GM18873 (cell line): ENCODE data around the gene RNF26.

Experiments used
- ATAC-seq: cut with Tn5 transposase; IDR thresholded peaks from one replicate; pipeline ENCODE4 v1.9.1; 2021; ENCODE audit warnings: mild to moderate bottlenecking, moderate library complexity, moderate number of reproducible peaks; ENCODE audit not compliant: unreplicated experiment, low FRiP score

The RNF26 gene

DNA sequence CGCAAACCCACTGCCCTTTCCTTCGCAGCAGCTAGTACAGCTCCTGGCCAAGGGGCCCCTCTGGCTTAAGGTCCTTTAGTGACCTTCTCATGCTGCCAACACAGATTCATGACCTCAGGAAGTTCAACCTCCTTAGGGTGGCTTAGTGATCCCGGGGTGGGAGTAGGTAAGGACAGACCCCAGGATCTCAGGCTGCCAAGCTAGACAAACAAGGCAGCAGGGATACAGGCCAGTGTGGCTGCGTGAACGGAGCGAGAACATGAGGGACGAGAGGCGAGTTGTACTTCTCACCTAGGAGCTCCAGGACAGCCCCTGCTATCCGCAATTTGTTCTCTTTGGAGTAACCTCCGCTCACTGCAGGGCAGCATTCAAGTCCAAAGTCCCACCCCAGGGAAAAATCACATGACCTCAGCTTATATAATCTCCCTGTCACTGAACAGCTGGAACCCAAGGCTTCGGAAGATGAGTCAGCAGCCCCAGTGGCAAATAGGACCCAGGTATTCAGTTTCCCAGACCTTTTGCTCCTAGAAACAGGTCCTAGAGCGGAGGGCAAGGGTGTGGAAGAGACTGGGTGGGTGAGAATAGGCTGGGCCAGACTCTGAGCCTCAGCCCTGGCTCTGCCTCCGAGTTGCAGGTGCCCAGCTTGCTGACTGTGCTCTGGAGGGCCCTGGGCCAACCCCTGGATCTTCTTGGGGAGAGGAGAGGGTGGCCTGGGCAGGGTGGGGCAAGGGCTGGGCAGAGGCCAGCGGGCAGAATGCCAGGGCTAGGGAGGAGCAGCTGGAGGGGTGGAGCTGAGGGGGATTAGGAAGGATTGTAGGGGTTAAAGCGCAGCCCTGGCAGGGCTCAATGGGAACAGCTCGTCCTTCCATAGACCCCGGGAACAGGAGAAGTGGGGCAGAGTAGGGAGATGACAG is 34.1 kb downstream of the RNF26 start:
- ATAC-seq = no peak

DNA sequence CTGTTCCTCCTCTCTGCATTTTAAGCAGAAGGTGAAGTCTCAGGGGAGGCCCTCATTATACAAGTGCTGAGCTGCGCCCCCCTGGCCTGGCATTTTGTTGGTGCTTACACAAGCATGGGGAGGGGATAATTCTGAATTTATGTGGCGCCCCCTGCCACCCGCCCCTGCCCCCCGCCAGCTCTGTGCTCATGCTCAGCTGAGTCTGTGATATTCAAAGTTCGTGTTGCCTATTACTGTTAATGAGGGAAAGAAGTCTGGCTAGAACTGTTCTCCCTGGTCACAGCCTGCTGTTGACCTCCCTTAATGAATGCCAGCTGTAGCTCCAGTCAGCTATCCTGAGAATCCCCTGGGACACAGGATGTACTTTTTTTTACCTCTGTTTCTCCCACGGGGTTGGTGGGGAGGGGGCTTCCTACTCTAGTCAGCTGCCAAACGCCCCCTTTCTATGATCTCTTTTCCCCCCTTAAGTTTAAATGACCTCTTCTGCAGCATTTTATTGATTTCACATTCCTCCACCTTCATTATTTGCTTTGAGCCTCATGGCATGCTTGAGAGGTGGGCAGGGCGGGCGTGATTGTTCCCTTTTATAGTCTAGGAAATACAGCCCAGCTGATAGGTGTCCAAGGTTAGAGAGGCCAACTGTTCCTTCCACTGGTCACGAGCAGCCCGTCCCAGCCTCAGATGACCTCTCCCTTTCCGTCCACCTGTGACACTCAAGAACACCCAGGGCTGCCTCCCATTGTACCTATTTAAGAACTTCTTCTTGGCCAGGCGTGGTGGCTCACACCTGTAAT is 35.0 kb downstream of the RNF26 start:
- no peak for ATAC-seq

DNA sequence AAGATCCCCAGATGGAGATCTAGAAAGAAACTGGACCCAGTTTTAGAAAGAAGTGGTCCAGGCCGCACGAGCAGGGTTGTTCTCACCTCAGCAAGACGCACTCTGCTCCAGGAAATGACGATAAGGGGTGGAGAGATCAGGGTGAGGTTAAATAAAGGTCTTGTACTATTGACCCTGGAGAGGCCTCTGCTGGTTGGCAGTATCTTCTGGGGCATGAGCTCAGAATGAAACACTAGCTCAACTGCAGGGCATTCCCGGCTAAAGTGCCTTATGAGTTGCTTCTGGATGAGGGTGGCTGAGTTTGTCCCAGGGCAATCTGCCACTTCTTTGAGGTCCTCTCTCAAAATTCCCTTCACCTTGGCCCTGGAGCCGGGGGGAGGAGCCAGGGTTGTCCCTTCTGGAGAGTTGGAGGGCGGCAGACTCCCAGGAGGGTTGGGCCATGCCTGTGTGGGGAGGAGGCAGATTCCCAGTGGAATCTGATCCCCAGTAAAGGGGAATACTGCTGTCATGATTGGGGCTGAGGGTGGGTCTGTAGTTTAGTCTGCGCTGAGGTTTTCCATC is 36.2 kb downstream of the RNF26 start:
- no peak for ATAC-seq

DNA sequence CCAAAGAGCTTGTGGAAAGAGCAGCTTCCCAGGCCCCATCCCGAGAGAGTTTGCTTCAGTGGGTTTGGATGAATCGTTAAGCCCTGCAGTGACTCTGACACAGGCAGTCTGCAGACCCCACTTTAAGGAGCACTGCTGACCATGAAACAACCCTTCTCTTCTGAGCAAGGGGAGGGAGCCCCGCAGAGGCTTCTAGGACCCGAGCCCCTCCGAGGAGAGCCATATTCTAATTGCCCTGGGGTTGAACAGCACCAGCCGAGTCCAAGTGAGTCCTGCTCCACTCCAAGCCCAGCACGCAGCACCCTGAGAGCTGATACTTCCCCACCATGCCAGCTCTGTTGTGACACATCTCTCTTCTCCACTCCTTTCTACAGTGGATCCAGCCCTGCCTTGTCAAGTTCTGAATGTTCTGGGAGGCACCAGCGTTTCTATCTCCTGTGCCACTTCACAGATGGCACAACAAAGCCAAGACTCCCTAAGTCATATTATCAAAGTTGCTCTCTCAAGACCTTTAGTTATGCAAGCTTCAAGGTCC is 36.8 kb downstream of the RNF26 start:
- no peak for ATAC-seq

DNA sequence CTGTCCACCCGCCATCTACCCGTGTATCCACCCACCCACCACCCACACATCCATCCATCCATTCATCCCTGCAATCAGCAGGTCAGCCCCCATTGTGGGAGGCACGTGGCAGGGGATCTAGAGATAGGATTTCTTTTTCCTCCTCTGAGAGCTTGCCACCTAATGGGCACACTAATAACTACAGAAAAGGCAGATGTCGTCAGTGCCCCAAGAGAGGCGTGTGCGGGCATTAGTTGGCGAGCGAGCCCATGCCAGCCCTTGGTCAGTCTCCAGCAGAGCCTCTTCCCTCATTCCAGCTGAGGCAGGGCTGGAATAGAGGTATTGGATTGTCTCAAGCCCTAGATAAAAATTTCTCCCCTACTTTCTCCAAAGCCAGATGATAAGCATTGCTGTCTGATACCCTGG is 37.5 kb downstream of the RNF26 start:
- no peak for ATAC-seq

DNA sequence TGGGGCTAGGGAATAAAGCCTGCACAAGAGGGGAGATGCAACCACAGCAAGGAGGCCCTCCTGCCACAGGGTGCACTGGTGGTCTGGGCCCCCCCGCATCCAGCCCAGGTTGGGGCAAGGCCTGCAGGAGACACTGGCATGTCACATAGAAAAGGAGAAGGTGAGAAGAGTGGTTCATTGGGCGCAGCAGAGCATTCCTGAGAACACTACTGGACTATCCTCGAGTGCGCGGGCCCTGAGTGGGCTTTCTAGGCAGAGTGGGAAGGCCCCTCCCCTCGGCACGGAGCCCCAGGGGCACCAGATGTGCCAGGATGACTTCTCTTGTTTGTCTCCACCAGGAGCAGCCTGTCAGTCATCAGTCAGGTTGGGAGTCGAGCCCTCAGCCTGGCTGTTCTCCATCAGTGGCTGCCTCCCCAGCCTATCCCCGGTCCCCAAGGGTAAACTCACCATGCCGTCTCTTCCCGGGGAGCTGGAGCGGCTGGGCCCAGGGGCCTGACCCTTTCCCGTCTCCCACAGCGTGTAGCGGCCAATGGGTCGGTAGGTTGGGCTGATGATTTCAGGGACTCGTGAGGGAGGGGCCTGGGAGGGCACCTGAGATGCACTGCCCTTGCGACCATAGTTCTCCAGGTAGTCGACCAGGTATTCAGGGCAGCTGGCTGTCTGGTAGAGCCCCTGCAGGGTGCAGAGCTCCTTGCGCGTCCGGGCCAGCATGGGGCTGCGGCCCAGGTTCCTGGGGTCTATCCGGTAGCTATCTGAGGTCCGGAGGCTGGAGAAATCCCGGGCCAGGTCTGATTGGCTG is 38.1 kb downstream of the RNF26 start:
- no peak for ATAC-seq

DNA sequence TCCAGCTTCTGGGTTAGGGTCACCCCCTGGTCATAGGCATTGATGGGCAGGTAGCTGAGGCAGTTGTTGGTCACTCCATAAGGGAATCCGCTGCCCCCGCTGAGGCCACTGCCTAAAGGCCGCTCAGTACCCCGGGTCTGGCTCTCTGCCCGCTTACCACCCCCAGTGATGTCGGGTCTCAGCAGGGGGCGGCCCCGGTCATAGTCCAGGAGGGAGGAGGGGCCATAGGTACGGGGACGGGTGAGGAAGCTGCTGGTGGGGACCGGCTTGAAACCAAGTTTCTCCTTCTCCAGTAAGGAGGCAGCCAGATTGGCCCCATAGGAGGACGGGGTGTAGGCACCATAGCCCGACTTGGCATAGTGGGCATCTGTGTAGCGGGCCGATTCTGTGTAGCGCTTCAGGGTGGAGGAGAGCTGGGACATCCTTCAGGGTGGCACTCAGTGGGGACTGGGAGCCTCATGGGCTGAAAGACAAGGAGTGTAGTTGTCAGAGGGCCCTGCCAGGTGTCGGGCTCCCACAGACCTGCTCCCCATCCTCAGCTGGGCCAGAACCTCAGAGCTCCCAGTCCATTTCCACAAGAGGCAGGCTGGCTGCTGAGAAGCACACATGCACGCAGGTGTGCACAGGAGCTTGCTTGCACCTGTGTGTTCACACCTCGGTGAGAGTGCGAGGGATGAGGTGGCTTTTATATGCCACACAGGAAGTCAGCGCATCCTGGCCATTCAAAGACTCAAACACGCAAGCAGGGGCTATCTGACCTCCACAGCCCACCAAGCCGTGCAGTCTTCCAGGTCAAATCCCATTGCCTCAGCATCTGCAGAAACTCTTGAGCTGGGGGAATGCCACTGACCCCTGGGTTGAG is 39.0 kb downstream of the RNF26 start:
- ATAC-seq = no peak

DNA sequence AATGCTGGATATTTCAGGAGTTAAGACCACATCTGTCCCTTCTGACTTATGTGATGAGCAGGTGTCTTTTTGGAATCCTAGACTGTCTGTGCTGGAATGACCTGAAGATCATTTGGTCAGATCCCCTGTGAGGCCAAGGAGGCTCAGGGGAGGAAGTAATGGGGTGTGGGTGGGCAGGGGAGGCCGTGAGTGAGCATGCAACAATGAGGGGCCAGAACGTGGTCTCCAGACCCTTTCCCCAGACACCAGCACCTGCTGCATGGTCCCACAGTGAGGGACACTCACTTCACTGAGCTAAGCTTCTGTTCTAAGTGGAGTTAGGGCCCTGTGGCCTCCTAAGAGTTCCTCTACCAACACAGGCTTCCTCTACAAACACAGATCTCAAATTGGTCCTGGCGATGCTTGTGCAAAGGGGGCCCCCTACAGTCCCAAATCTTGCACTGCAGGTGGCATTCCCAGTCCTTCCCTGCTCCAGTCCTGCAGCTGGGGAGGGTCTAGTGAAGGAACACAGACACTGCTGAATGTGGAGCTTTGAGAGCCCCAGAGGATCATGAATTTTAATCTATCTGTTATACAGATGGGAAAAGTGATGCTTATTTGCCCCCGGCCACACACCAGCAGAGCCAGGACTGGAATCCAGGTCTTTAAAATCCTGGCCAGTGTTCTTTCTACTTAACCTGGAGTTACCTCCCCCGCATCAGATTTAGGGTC is 39.7 kb downstream of the RNF26 start:
- ATAC-seq = no peak

DNA sequence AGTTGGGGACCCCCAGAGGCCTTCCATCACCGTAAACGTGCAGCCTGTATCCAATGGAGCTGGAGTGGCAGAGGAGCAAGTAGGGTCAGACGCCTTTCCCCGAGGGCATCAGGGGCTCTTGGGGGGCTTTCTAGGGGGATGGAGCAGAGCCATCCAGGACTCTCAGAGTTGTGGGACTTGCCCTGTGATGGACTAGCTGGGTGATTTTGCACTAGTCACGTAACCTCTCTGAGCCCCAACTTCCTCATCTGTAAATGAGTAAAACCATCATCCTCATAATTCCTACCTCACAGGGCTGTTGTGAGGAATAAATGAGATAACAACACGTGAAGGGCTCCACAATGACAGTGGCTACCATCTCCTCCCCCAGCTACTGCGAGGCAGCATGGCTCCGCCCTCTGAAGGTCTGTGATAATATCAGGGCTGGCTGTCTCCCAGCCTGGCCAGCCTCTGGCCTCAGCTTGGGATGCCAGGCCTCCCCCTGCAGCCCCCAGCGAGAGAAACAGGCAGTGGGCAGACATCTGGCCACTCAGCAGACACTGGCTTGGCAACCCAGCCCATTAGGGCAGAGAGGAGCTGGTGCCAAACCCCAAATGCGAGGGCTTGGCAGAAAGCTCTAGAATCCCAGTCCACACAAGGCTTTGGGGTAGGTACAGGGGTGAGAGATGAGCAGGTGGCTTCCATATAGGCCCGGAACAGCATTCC is 40.5 kb downstream of the RNF26 start:
- ATAC-seq = no peak

DNA sequence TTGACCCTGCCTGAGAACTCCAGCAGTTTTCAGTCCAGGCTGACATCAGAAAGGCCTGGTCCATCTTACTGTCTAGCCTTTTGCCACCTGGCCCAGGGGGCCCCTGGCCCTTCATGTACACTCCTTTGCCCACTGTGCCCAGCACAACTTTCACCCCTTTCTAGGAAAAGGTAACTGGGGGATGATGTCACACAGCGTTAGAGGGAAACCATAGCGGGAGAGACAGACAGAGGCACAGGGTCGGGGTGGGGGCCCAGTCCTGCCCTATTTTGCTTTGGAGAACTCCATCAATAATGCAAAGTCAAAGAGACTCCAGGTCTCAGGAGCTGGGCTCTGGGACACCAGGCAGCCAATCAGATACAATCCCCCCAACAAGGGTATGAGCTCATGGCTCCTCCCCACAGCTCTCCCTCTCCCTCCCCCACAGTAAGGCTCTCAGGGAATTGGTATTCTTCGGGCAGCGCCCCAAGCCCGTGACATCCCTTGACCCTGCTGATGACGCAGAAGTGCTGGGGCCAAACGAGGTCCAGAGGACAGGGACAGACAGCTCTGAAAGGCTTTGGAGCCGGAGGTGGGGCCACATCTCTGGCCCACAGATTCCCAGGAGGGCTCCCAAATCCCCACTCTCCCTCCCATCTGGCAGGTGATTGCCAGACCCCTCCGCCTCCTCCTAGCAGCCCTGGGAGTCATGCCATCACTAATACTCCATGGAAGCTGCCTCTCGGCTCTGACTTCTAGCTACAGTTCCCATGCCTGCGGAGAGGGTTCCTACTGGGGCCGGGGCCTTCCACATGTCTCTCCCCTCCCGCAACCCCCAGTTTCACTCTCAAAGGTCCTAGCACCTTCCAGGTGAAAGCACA is 41.2 kb downstream of the RNF26 start:
- no peak for ATAC-seq

DNA sequence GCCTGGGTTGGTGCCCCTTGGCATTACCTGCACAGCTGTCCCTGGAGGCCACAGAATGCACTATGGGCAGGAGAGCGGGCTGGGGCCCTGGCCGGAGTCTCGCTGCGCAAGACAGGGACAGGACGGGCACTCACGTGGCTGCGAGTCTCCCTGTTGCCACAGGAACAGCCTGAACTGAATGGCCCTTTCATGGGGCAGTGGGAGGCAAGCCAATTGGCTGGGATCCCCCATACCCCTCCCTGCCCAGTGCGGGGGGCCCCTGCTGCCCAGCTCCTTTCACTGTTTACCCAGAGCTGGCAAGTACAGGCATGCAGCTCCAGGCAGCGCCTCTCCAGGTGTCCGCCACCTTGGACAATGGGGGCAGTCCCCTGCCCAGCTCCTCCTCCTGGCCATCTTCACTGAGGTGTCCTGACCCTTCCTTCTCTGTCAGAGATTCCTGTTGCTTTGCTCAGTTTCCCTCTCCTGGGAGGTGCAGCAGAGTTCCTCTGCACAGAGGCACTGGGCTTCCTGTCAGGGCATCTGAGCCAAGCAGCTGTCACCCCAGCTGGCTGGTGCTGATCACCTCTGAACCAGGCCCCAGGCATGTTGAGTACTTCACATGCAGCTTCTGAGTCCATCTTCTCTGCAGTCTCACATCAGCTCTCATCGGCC is 42.0 kb downstream of the RNF26 start:
- ATAC-seq = no peak

DNA sequence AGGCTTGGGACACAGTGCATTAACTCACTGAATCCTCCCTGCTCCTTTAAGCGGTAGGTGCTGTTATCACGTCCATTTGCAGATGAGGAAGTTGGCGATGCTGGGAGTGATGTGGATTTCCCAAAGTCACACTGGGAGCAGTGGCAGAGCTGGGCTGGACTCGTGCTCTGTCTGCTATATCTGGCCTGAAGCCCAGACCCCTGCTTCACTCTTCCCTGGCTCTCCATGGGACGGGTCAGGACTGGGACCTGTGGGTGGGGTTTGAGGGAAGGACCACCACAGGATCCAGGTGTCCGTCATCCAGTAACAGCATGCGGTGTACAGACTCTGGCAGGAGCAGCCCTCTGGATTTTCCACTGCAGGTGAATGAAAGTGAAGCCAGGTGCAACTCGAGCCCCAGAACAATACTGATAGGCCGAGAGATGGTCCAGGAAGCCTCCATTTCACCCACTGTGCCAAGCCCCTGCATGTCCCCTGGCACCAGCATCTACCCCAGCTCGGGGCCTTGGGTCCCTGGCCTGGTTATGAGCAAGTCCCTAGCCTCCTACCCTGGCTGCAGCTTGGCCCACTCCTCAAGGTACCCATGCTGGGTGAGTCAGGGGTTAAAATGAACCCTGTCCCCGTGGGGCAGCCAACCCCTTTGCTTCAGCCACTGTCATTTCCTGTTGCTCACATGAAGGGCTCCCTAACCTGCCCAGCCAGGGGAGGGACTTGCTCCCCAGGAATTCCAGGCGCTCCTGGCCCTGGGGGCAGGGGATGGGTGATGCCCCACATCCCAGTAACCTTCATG is 43.0 kb downstream of the RNF26 start:
- no peak for ATAC-seq

DNA sequence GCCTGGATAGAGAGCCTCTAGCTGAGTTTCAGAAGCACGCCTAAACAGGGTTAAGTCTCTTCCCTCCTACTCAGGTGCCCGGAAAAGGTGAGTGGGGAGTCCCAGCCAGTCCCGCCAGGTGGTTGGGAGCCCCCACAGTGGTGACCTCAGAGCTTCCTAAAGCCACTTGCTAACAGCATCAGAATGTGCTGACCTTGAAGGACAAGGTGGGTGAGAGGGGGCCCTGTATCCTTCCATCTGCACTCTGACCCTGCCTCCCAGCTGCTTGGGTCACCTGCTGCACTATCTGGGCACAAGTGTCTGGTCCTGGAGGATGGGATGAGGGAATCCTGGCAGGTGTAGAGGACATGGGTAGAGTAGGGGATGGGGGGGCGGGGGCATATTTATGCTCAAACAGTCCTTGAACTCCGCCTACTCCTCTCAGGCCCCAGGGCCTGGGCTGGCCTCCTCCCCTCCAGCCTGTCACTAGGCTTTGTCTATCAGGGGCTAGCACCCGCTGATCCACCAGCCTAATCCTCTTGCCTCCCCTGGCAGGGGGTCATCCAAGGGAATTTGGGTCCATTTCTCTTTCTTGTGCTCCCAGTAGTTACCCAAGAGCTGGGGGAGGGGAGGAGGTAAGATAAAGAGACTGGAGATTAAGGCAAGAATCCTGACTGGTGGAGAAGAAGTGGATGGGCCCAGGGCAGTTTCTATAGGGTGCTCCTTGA is 43.8 kb downstream of the RNF26 start:
- no peak for ATAC-seq

DNA sequence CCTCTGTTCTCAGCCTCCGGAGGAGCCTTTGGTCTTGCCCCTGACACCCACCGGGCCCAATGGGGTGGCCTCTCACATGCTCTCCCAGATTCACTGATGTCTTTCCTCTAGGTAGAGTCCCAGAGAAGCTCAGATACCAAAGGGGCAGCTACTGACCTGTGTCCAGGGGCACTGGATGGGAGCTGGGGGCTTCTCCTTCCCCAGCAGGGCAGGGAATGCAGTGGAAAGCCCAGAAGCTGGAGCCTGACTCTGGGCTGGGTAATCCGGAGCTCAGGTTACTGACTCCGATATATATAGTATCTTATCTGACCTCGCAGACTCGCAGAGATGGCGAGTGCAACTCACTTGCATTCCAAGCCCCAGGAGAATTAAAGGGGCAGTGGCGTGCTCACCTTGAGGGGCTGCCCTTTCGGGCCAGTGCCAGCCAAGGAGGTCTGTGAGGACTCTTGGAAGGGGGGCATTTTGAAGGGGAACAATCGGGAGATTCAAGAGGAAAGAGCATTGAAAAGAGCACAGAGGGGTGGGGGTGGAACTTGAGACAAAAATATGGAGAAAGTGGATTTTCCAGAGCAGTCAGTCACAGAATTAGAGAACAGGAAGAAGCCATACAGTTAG is 44.6 kb downstream of the RNF26 start:
- no peak for ATAC-seq
